ENCODE data around the gene ZNF280D. TPM values are rescaled to one million over a fixed set of nuclear protein-coding genes. Genes with fewer than 3 reads are reported as not detected.

The ZNF280D gene
- 25.6 and 27.5 TPM in 2 replicates for total RNA-seq (2021; fragmentation: NEBNext Ultra II Directional; extraction: Animal tissue kit (Norgen Biotek cat#: 25700))
- polyA plus RNA-seq (2011; rRNA removed): 4.2 and 7.4 TPM in 2 replicates
- 9.4 TPM for polyA plus RNA-seq (2011; cell fraction: cytosol; rRNA removed)
- 3.7 TPM for polyA plus RNA-seq (2011; cell fraction: nucleus; rRNA removed)
- polyA plus RNA-seq (2012, experiment 1 of 2): 8.0 to 19.7 TPM (median 11.5 TPM) in 4 replicates
- polyA plus RNA-seq (2012, experiment 2 of 2): 1.4 TPM
- 14.5 TPM for polyA plus RNA-seq (2013, experiment 1 of 2)
- polyA plus RNA-seq (2013, experiment 2 of 2): 11.7 TPM
- 12.3 and 17.8 TPM in 2 replicates for polyA minus RNA-seq (2011; rRNA and poly(A)+ RNA removed)
- 9.1 TPM for polyA minus RNA-seq (2011; cell fraction: cytosol; rRNA and poly(A)+ RNA removed)
- 33.2 TPM for polyA minus RNA-seq (2011; cell fraction: nucleus; rRNA and poly(A)+ RNA removed)
- long read RNA-seq, experiment 1, transcript ZNF280D-204 (6 exons, 3,666 nt): major isoform, 6 of 24 reads
- long read RNA-seq, experiment 1, partial matches to known transcripts: 9 of 24 reads
- long read RNA-seq, experiment 1, other reads (novel, unspliced or antisense): 9 of 24 reads
- long read RNA-seq, experiment 2, partial matches to known transcripts: 6 of 12 reads
- long read RNA-seq, experiment 2, other reads (novel, unspliced or antisense): 3 of 12 reads

- Histone ChIP-seq H3K4me3 (ENCODE audit: extremely low read depth in 1 of 4, insufficient read depth in 2 of 4, low read depth in 3 of 4, low read length in 4 of 4) (peak within 1 kb of the TSS; percentile 60 to 82 (median 73)), H3K56ac (replicated peaks; ENCODE audit: insufficient read length, low read depth, low read length) (peak within 1 kb of the TSS; percentile 12), H3K23me2 (ENCODE audit: low read depth, low read length) (no peaks in the 10 kb centered on the region), H2BK20ac (ENCODE audit: low read length) (no peak within 1 kb of the TSS), H4K8ac (ENCODE audit: extremely low read depth, insufficient read depth, low read length) (peak within 1 kb of the TSS; percentile 98), H2BK15ac (ENCODE audit: low read length) (no peak within 1 kb of the TSS), H3K4me1 (replicated peaks in 1 of 4; ENCODE audit: control insufficient read depth in 3 of 4, insufficient read depth in 4 of 4, low read length in 3 of 4) (peaks cover 3 to 13% (median 7%) of the 10 kb centered on the region in 4 experiments; a peak in 6 of 7 replicates), H3K4ac (replicated peaks; ENCODE audit: insufficient read length, low read depth, low read length) (peak within 1 kb of the TSS; percentile 61), H3K27ac (ENCODE audit: low read depth, low read length) (peak within 1 kb of the TSS; percentile 93), H2BK12ac (ENCODE audit: low read depth, low read length) (no peak within 1 kb of the TSS), H3K36me3 (ENCODE audit: control insufficient read depth in 2 of 4, insufficient read depth in 4 of 4, low read length in 3 of 4) (peaks cover 0 to 2% (median 0%) of the 10 kb centered on the region in 4 experiments; a peak in 1 of 8 replicates), H3K4me2 (ENCODE audit: insufficient read depth in 1 of 2, low read depth in 2 of 2, low read length in 2 of 2) (peak within 1 kb of the TSS; percentile 60 to 67), H3K79me2 (ENCODE audit: control insufficient read depth in 1 of 2, insufficient read depth in 2 of 2, low read length in 2 of 2) (peaks cover 0 to 38% of the 10 kb centered on the region in 2 experiments; a peak in 3 of 4 replicates), H3K9me3 (ENCODE audit: insufficient read depth in 2 of 2, low read depth in 1 of 2, low read length in 1 of 2) (peaks cover 12 to 13% of the 10 kb centered on the region in 2 experiments), H2AFZ (ENCODE audit: low read length) (peak within 1 kb of the TSS; percentile 55; the same call in 1 of the 2 replicates), H3K79me1 (ENCODE audit: low read depth, low read length) (no peaks in the 10 kb centered on the region), H3K23ac (ENCODE audit: insufficient read length) (no peak within 1 kb of the TSS), H3K18ac (ENCODE audit: extremely low read depth, low read length) (peak within 1 kb of the TSS; percentile 36; the same call in 1 of the 2 replicates), H2BK5ac (ENCODE audit: low read depth, low read length) (peak within 1 kb of the TSS; percentile 80), H3K9ac (replicated peaks in 1 of 4; ENCODE audit: extremely low read depth in 1 of 4, low read depth in 3 of 4, low read length in 3 of 4) (peak within 1 kb of the TSS; percentile 82 to 94 (median 90)), H3K14ac (ENCODE audit: insufficient read length) (no peak within 1 kb of the TSS), H4K91ac (replicated peaks; ENCODE audit: insufficient read length, low read length) (peak within 1 kb of the TSS; percentile 94), H2AK5ac (ENCODE audit: low read depth, low read length) (no peak within 1 kb of the TSS), H4K5ac (ENCODE audit: insufficient read length, low read depth, low read length) (peak within 1 kb of the TSS; percentile 55), H4K20me1 (replicated peaks in 1 of 2; ENCODE audit: control insufficient read depth in 1 of 2, insufficient read depth in 2 of 2, low read length in 2 of 2) (no peaks in the 10 kb centered on the region), H3K27me3 (replicated peaks in 1 of 4; ENCODE audit: control insufficient read depth in 3 of 4, extremely low read depth in 1 of 4, insufficient read depth in 3 of 4, low read length in 3 of 4) (peaks cover 0 to 4% (median 4%) of the 10 kb centered on the region in 4 experiments; a peak in 3 of 7 replicates), H2BK120ac (replicated peaks; ENCODE audit: low read depth, low read length) (peak within 1 kb of the TSS; percentile 62)
- WGBS, 2 experiments (ENCODE audit: extremely low coverage in 1 of 2, insufficient coverage in 1 of 2, insufficient read length in 1 of 2, insufficient replicate concordance in 2 of 2, low coverage in 1 of 2, low lambda C conversion rate in 2 of 2, missing lambda C conversion rate in 1 of 2): 20% methylated on average over 60 of the region's 101 CpGs; no CpG with 5 or more reads in 1 of the 2 experiments
- FAIRE-seq (no peak), DNase-seq (ENCODE audit: low read depth in 1 of 2, low spot score in 2 of 2) (peak in 1 of 2 experiments; percentile 82)
- ChIA-PET POLR2A (ENCODE audit: partially characterized antibody) (interaction anchor here (0.6 to 2.3 kb wide), 3 partner anchors 10 to 238 kb away, joined by 3 to 6 read pairs (median 4); no protein-coding TSS in a partner anchor), CTCF (ENCODE audit: partially characterized antibody) (interaction anchor here (1.2 kb wide), 1 partner anchor 11 kb away, joined by 4 read pairs; no protein-coding TSS in a partner anchor)
- TF ChIP-seq TEAD4 (IDR thresholded peaks at IDR 0.05; ENCODE audit: low read depth, low read length) (0 out of 2 replicates have a peak, but pooled peaks have one; percentile 14), KDM5A (IDR thresholded peaks at IDR 0.05; ENCODE audit: low read length) (no peak), RBBP5 (IDR thresholded peaks at IDR 0.05; ENCODE audit: borderline replicate concordance, low read depth, low read length) (peak; percentile 50; the same call in 1 of the 2 replicates), ATF3 (IDR thresholded peaks at IDR 0.05; ENCODE audit: insufficient read depth, low read depth, low read length) (no peak), POLR2AphosphoS5 (IDR thresholded peaks at IDR 0.05; ENCODE audit: low read depth, low read length) (peak; percentile 75), RNF2 (IDR thresholded peaks at IDR 0.05; ENCODE audit: borderline replicate concordance, low read depth, low read length, missing control alignments, poor library complexity, severe bottlenecking) (peak; percentile 85)
These were observed at the start of gene ZNF280D for GRCh38 chr15:56733136-56734012. Gene ZNF280D, minus strand, starts transcription at chr15:56733509. Its CDS starts 26,400 bp downstream, at chr15:56707109.

Data from H1 (cell line).